GM10248 (cell line): Measurements from ENCODE around the gene LBH.
A peak's percentile ranks its signal among the peaks of the same experiment; 100 is the strongest.

ENCODE experiments used
- CTCF ChIA-PET: fragments of 300-600 bp; sonication (Branson Sonifier 250); formaldehyde crosslinking; extraction: SDS; loops from one replicate; lab custom pipeline; 2021; ENCODE audit warnings: antibody characterized with exemption; lab: Yijun Ruan, JAX
- POLR2A ChIA-PET: fragments of 350-650 bp; sonication (Branson Sonifier 250); formaldehyde crosslinking; extraction: SDS; loops from one replicate; lab custom pipeline; 2020; ENCODE audit warnings: antibody characterized with exemption; lab: Yijun Ruan, JAX
- DNase-seq: peaks from one replicate; pipeline ENCODE4 v3.0.0; 2012; ENCODE audit errors: extremely low spot score
- CTCF ChIP-seq: IDR thresholded peaks from 2 replicates; pipeline ENCODE4 v1.5.1; 2012; ENCODE audit warnings: mild to moderate bottlenecking, low read depth; ENCODE audit errors: extremely low read depth, missing control alignments, control extremely low read depth

The LBH gene

GRCh38 chr2:30298302-30298701 is 67.0 kb downstream of the LBH start:
- POLR2A ChIA-PET, result no interaction called here
- peak; percentile 52 for DNase-seq
- no peak for TF ChIP-seq CTCF
- CTCF ChIA-PET, result interaction anchor here (0.6 to 1.6 kb wide), 4 partner anchors 11 to 413 kb away, joined by 3 to 6 read pairs (median 5); no protein-coding TSS in a partner anchor

- CTCF ChIA-PET, result interaction anchor here (0.7 to 4.7 kb wide), 5 partner anchors 10 to 411 kb away, joined by 3 to 18 read pairs (median 7); no protein-coding TSS in a partner anchor
These were observed 68.8 kb downstream of the LBH start for GRCh38 chr2:30300122-30300455.

GRCh38 chr2:30300456-30301221 is 69.3 kb downstream of the LBH start:
- ChIA-PET POLR2A (no interaction called here), CTCF (interaction anchor here (1.1 to 4.7 kb wide), 7 partner anchors 7 to 411 kb away, joined by 3 to 18 read pairs (median 7); no protein-coding TSS in a partner anchor)
- no peak for TF ChIP-seq CTCF
- no peak for DNase-seq

More at GRCh38 chr2:30300122-30300455, 68.8 kb downstream of the LBH start:
- no peak for TF ChIP-seq CTCF
- POLR2A ChIA-PET, result no interaction called here
- DNase-seq, result no peak

- CTCF ChIA-PET, result interaction anchor here (1.1 to 4.7 kb wide), 6 partner anchors 8 to 33 kb away, joined by 3 to 18 read pairs (median 6); no protein-coding TSS in a partner anchor
- no peak for TF ChIP-seq CTCF
- POLR2A ChIA-PET, result interaction anchor here (0.5 to 0.9 kb wide), 2 partner anchors 70 to 71 kb away, joined by 3 to 4 read pairs; no protein-coding TSS in a partner anchor
- DNase-seq, result no peak
These were observed 70.2 kb downstream of the LBH start for GRCh38 chr2:30301551-30301950.

- ChIA-PET POLR2A (no interaction called here), CTCF (interaction anchor here (1.1 to 4.7 kb wide), 5 partner anchors 8 to 23 kb away, joined by 3 to 18 read pairs (median 9); no protein-coding TSS in a partner anchor)
- DNase-seq, result no peak
- TF ChIP-seq CTCF, result no peak
These were observed 71.2 kb downstream of the LBH start for GRCh38 chr2:30302566-30302965.

GRCh38 chr2:30303095-30303494 is 71.8 kb downstream of the LBH start:
- TF ChIP-seq CTCF, result no peak
- ChIA-PET POLR2A (no interaction called here), CTCF (interaction anchor here (0.9 to 4.7 kb wide), 3 partner anchors 16 to 138 kb away, joined by 3 to 18 read pairs (median 3); no protein-coding TSS in a partner anchor)
- no peak for DNase-seq
